Left lung (tissue), 10 donors: ENCODE measurements around the gene SIX1. TPM values are rescaled to one million over a fixed set of nuclear protein-coding genes. Genes with fewer than 3 reads are reported as not detected.

Experiments used
- ATAC-seq: fragments of 200-7000 bp; cut with Tn5 transposase; one replicate; pipeline ENCODE4 v1.9.1; 2020; ENCODE audit warnings: moderate library complexity
- DNase-seq, 4 donors: peaks; one replicate each; pipeline ENCODE4 v3.0.0-alpha.2; 2013 to 2020
- H3K27ac ChIP-seq, 2 donors: fragments of 200-600 bp; sonication (generic) in 1 of 2; one replicate each; pipeline versions ENCODE4 v1.5.0 to v1.8.0; 2020 to 2021
- H3K27me3 ChIP-seq, 2 donors: fragments of 200-600 bp; sonication (generic) in 1 of 2; one replicate each; pipeline versions ENCODE4 v1.5.0 to v1.8.0; 2020 to 2021
- H3K36me3 ChIP-seq, 2 donors: fragments of 200-600 bp; sonication (generic) in 1 of 2; one replicate each; pipeline versions ENCODE4 v1.5.0 to v1.8.0; 2020 to 2021
- H3K4me1 ChIP-seq, 2 donors: fragments of 200-600 bp; one replicate each; pipeline ENCODE4 v1.8.0; 2021
- H3K4me3 ChIP-seq, 2 donors: fragments of 200-600 bp; sonication (generic) in 1 of 2; one replicate each; pipeline versions ENCODE4 v1.5.0 to v1.8.0; 2020 to 2021; ENCODE audit warnings: mild to moderate bottlenecking in 1 of 2
- H3K9me3 ChIP-seq, 2 donors: fragments of 200-600 bp; sonication (generic) in 1 of 2; one replicate each; pipeline versions ENCODE4 v1.5.0 to v1.8.0; 2020 to 2021
- CTCF ChIP-seq, 2 donors: fragments of 200-600 bp; sonication (generic) in 1 of 2; IDR thresholded peaks; one replicate each; pipeline versions ENCODE4 v1.5.0 to v1.8.0; 2021; ENCODE audit warnings: antibody characterized with exemption in 2 of 2
- intact Hi-C, 2 donors: fragments of 100-400 bp; cut with DNase I; formaldehyde crosslinking; loops; one replicate each; pipeline versions ENCODE4 v1.11.2 to v1.14.2; 2022
- polyA plus RNA-seq, 6 donors: library from polyadenylated mRNA; unstranded; fragments of 120-200 nt; gene quantifications; one replicate each; pipeline ENCODE4 v1.2.1, GENCODE V29; 2013; ENCODE audit not compliant: insufficient read length in 6 of 6
- total RNA-seq, 2 donors: library from RNA; stranded (reverse); fragmentation: NEBNext Ultra II Directional; extraction: Animal tissue kit (Norgen Biotek cat#: 25700); gene quantifications; one replicate each; pipeline ENCODE4 v1.2.1, GENCODE V29; 2021
- donor health status: DM: no; HTN: yes; CAD: no.
- donor health status: DM: no; HTN: no; CAD: no.

The SIX1 gene
- total and polyA plus RNA-seq, 8 donors = 0.46 to 2.4 (median 0.97) TPM; not detected in 1

- Histone ChIP-seq H3K27ac (no peak overlapping the region), H3K9me3 (no peaks in the 10 kb centered on the region), H3K4me3 (peak overlapping the region in 1 of 2 donors; percentile 54), H3K4me1 (peaks cover 4 to 27% of the 10 kb centered on the region in 2 donors), H3K36me3 (no peaks in the 10 kb centered on the region), H3K27me3 (peaks cover 88 to 100% of the 10 kb centered on the region in 2 donors)
- TF ChIP-seq CTCF (IDR thresholded peaks at IDR 0.05) = no peak
- intact Hi-C loops = no loop called here
- DNase-seq = peak in 1 of 4 donors; percentile 60
- no peak for ATAC-seq
Measured at GRCh38 chr14:60655898-60656685, 6.8 kb upstream of the SIX1 start.

- DNase-seq (peak in 1 of 4 donors; percentile 58), ATAC-seq (no peak)
- Histone ChIP-seq H3K27ac (no peak overlapping the region), H3K4me1 (peaks cover 4 to 27% of the 10 kb centered on the region in 2 donors), H3K9me3 (no peaks in the 10 kb centered on the region), H3K4me3 (no peak overlapping the region), H3K36me3 (no peaks in the 10 kb centered on the region), H3K27me3 (peaks cover 84 to 100% of the 10 kb centered on the region in 2 donors)
- no peak for TF ChIP-seq CTCF (IDR thresholded peaks at IDR 0.05)
- intact Hi-C loops = no loop called here
Measured at GRCh38 chr14:60655119-60655897, 6.0 kb upstream of the SIX1 start.

- Histone ChIP-seq H3K27ac (no peak overlapping the region), H3K27me3 (peaks cover 90 to 100% of the 10 kb centered on the region in 2 donors), H3K36me3 (no peaks in the 10 kb centered on the region), H3K4me1 (peaks cover 5 to 33% of the 10 kb centered on the region in 2 donors), H3K4me3 (no peak overlapping the region), H3K9me3 (no peaks in the 10 kb centered on the region)
- TF ChIP-seq CTCF (IDR thresholded peaks at IDR 0.05) = no peak
- ATAC-seq = no peak
- intact Hi-C loops = no loop called here
- DNase-seq = no peak
Measured at GRCh38 chr14:60654334-60654821, 5.1 kb upstream of the SIX1 start.

- intact Hi-C loops = no loop called here
- H3K36me3 ChIP-seq = no peaks in the 10 kb centered on the region
- no peak overlapping the region for H3K4me3 ChIP-seq
- TF ChIP-seq CTCF (IDR thresholded peaks at IDR 0.05) = no peak
- no peaks in the 10 kb centered on the region for H3K9me3 ChIP-seq
- peaks cover 90 to 100% of the 10 kb centered on the region in 2 donors for H3K27me3 ChIP-seq
- ATAC-seq = no peak
- peaks cover 12 to 39% of the 10 kb centered on the region in 2 donors for H3K4me1 ChIP-seq
- H3K27ac ChIP-seq = no peak overlapping the region
- DNase-seq = no peak
Measured at GRCh38 chr14:60653701-60654161, 4.5 kb upstream of the SIX1 start.
